Keratinocyte (primary cell): ENCODE data around the gene ACBD6. TPM values are rescaled to one million over a fixed set of nuclear protein-coding genes. Genes with fewer than 3 reads are reported as not detected.

Source experiments
- DNase-seq: peaks from one replicate; pipeline ENCODE4 v3.0.0-alpha.2; 2011; ENCODE audit warnings: low read depth, missing footprints, low spot score
- FAIRE-seq: peaks from 2 replicates; lab custom pipeline; 2011; peaks lifted over from hg19 to GRCh38; lab: Jason Lieb, UNC
- H2AFZ ChIP-seq: 2 replicates; pipeline ENCODE4 v1.6.0; 2012; ENCODE audit warnings: low read length, control low read depth, inconsistent platforms; ENCODE audit not compliant: control insufficient read depth
- H3K27ac ChIP-seq: 2 replicates; pipeline ENCODE4 v1.5.1; 2011; ENCODE audit warnings: low read length; ENCODE audit not compliant: control insufficient read depth, insufficient read depth
- H3K27me3 ChIP-seq: 3 replicates; pipeline ENCODE4 v1.6.0; 2011; ENCODE audit warnings: low read length; ENCODE audit not compliant: control insufficient read depth, insufficient read depth; ENCODE audit errors: extremely low read depth
- H3K36me3 ChIP-seq, 2 experiments: 2 replicates in 1 of 2; 3 replicates in 1 of 2; pipeline ENCODE4 v1.5.1; 2011; ENCODE audit warnings: low read length in 2 of 2, mild to moderate bottlenecking in 1 of 2; ENCODE audit not compliant: control insufficient read depth in 2 of 2, insufficient read depth in 2 of 2; ENCODE audit errors: extremely low read depth in 1 of 2
- H3K4me1 ChIP-seq: 3 replicates; pipeline ENCODE4 v1.5.1; 2011; ENCODE audit warnings: low read length; ENCODE audit not compliant: control insufficient read depth, insufficient read depth; ENCODE audit errors: extremely low read depth
- H3K4me2 ChIP-seq: 3 replicates; pipeline ENCODE4 v1.6.0; 2011; ENCODE audit warnings: low read depth, low read length; ENCODE audit not compliant: control insufficient read depth, insufficient read depth; ENCODE audit errors: extremely low read depth
- H3K4me3 ChIP-seq, 3 experiments: fragments of 200-600 bp in 1 of 3; sonication (generic) in 1 of 3; 2 replicates in 2 of 3; 3 replicates in 1 of 3; pipeline ENCODE4 v1.5.1; 2011 to 2016; ENCODE audit warnings: low read length in 3 of 3, mild to moderate bottlenecking in 3 of 3, control low read depth in 2 of 3, inconsistent platforms in 1 of 3, low read depth in 1 of 3, mixed read lengths in 1 of 3, mixed run types in 1 of 3, moderate library complexity in 1 of 3; ENCODE audit not compliant: control insufficient read depth in 2 of 3, insufficient read depth in 2 of 3; ENCODE audit errors: extremely low read depth in 1 of 3
- H3K79me2 ChIP-seq: 2 replicates; pipeline ENCODE4 v1.6.0; 2012; ENCODE audit warnings: low read length; ENCODE audit not compliant: control insufficient read depth, insufficient read depth
- H3K9ac ChIP-seq: 3 replicates; pipeline ENCODE4 v1.6.0; 2011; ENCODE audit warnings: low read length; ENCODE audit not compliant: control insufficient read depth, insufficient read depth; ENCODE audit errors: extremely low read depth
- H3K9me1 ChIP-seq: 3 replicates; pipeline ENCODE4 v1.6.0; 2011; ENCODE audit warnings: low read length; ENCODE audit not compliant: control insufficient read depth, insufficient read depth; ENCODE audit errors: extremely low read depth
- H3K9me3 ChIP-seq: 2 replicates; pipeline ENCODE4 v1.5.1; 2012; ENCODE audit warnings: low read depth, low read length; ENCODE audit not compliant: control insufficient read depth
- H4K20me1 ChIP-seq: 3 replicates; pipeline ENCODE4 v1.6.0; 2011; ENCODE audit warnings: low read length; ENCODE audit not compliant: control insufficient read depth, insufficient read depth; ENCODE audit errors: extremely low read depth
- EZH2 ChIP-seq: IDR thresholded peaks from one replicate; pipeline ENCODE4 v1.6.1; 2012; ENCODE audit warnings: inconsistent platforms, mild to moderate bottlenecking, low read length, moderate library complexity
- dilution Hi-C: fragments of 300-500 bp; cut with MboI; formaldehyde crosslinking; loops from one replicate; pipeline ENCODE4 v1.7.0; 2020; ENCODE audit warnings: low sequenced_read_pairs; ENCODE audit not compliant: extremely low pct_ligation_motif_present
- polyA plus RNA-seq, 5 experiments: library from polyadenylated mRNA; depleted of rRNA in 3 of 5; stranded (reverse) in 3 of 5; stranded (forward) in 1 of 5; unstranded in 1 of 5; fragments of >200 nt; gene quantifications; 1 replicate in 1 of 5; 2 replicates in 3 of 5; 3 replicates in 1 of 5; pipeline versions ENCODE4 v1.2.1 to v1.2.3, GENCODE V29; 2011 to 2012; ENCODE audit warnings: missing spikeins in 2 of 5, low read depth in 1 of 5, low replicate concordance in 1 of 5
- TF ChIP-seq, protein P1 (sequence below), 3 experiments: IDR thresholded peaks in 1 of 3; conservative IDR thresholded peaks in 1 of 3; optimal IDR thresholded peaks in 1 of 3; 2 replicates in 2 of 3; 3 replicates in 1 of 3; pipeline versions ENCODE3 to v1.5.1; 2011; ENCODE audit warnings: low read length in 3 of 3, mild to moderate bottlenecking in 3 of 3, moderate library complexity in 2 of 3, control low read depth in 1 of 3, inconsistent platforms in 1 of 3; ENCODE audit not compliant: insufficient read depth in 2 of 3; ENCODE audit errors: extremely low read depth in 1 of 3

The ACBD6 gene
- polyA plus RNA-seq, 1 donor (not counting 4 experiments of a cell fraction or from before 2014, with no cell fraction given): 47.5 TPM

GRCh38 chr1:180440335-180440734, 62.0 kb downstream of the ACBD6 start:
- H3K4me1 ChIP-seq: no peaks in the 10 kb centered on the region
- FAIRE-seq: no peak
- H3K36me3 ChIP-seq: no peaks in the 10 kb centered on the region

DNA sequence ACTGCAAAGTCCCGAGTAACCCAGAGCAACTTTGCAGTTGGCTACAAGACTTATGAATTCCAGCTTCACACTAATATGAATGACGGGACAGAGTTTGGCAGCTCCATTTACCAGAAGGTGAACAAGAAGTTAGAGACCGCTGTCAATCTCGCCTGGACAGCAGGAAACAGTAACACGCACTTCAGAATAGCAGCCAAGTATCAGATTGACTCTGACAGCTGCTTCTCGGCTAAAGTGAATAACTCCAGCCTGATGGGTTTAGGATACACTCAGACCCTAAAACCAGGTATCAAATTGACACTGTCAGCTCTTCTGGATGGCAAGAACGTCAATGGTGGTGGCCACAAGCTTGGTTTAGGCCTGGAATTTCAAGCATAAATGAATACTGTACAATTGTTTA, 66.8 kb downstream of the ACBD6 start:
- Histone ChIP-seq H4K20me1 (no peaks in the 10 kb centered on the region), H3K27me3 (no peaks in the 10 kb centered on the region), H3K9ac (no peak overlapping the region), H3K9me1 (peaks cover 2% of the 10 kb centered on the region), H3K79me2 (peaks cover 43% of the 10 kb centered on the region), H2AFZ (no peak overlapping the region), H3K4me1 (peaks cover 13% of the 10 kb centered on the region), H3K4me2 (no peak overlapping the region), H3K4me3 (no peak overlapping the region), H3K36me3 (no peaks in the 10 kb centered on the region), H3K9me3 (no peaks in the 10 kb centered on the region), H3K27ac (no peak overlapping the region)
- dilution Hi-C loops: no loop called here
- TF ChIP-seq, protein P1, sequence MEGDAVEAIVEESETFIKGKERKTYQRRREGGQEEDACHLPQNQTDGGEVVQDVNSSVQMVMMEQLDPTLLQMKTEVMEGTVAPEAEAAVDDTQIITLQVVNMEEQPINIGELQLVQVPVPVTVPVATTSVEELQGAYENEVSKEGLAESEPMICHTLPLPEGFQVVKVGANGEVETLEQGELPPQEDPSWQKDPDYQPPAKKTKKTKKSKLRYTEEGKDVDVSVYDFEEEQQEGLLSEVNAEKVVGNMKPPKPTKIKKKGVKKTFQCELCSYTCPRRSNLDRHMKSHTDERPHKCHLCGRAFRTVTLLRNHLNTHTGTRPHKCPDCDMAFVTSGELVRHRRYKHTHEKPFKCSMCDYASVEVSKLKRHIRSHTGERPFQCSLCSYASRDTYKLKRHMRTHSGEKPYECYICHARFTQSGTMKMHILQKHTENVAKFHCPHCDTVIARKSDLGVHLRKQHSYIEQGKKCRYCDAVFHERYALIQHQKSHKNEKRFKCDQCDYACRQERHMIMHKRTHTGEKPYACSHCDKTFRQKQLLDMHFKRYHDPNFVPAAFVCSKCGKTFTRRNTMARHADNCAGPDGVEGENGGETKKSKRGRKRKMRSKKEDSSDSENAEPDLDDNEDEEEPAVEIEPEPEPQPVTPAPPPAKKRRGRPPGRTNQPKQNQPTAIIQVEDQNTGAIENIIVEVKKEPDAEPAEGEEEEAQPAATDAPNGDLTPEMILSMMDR (optimal IDR thresholded peaks at IDR 0.05 in 1 of 3, IDR thresholded peaks at IDR 0.05 in 1 of 3, conservative IDR thresholded peaks at IDR 0.05 in 1 of 3; ENCODE audit: extremely low read depth in 1 of 3, insufficient read depth in 2 of 3, low read length in 3 of 3): no peak
- no peak for TF ChIP-seq EZH2
- DNase-seq (no peak), FAIRE-seq (no peak)

More at GRCh38 chr1:180440335-180440734, 62.0 kb downstream of the ACBD6 start:
- no peaks in the 10 kb centered on the region for H3K27me3 ChIP-seq
- H3K27ac ChIP-seq: no peak overlapping the region
- H3K4me3 ChIP-seq: no peak overlapping the region
- peaks cover 9% of the 10 kb centered on the region for H3K79me2 ChIP-seq
- H3K4me2 ChIP-seq: no peak overlapping the region
- no peak for TF ChIP-seq EZH2
- TF ChIP-seq, protein P1 (optimal IDR thresholded peaks at IDR 0.05 in 1 of 3, IDR thresholded peaks at IDR 0.05 in 1 of 3, conservative IDR thresholded peaks at IDR 0.05 in 1 of 3; ENCODE audit: extremely low read depth in 1 of 3, insufficient read depth in 2 of 3, low read length in 3 of 3): no peak
- H3K9ac ChIP-seq: no peak overlapping the region
- no peak overlapping the region for H2AFZ ChIP-seq
- H3K9me1 ChIP-seq: no peaks in the 10 kb centered on the region
- no peak for DNase-seq
- no peaks in the 10 kb centered on the region for H4K20me1 ChIP-seq
- H3K9me3 ChIP-seq: no peaks in the 10 kb centered on the region
- dilution Hi-C loops: no loop called here
